ENCODE results near the gene AIRE.
"Not testable (repeated sequence)": the region's sequence is repeated elsewhere in the genome, so short reads cannot be mapped to it uniquely, and the experiment has no call there.

AIRE gene

GRCh38 chr21:44291936-44292811 lies 6.5 kb downstream of the AIRE start:
- DNase-seq: no peak

DNA sequence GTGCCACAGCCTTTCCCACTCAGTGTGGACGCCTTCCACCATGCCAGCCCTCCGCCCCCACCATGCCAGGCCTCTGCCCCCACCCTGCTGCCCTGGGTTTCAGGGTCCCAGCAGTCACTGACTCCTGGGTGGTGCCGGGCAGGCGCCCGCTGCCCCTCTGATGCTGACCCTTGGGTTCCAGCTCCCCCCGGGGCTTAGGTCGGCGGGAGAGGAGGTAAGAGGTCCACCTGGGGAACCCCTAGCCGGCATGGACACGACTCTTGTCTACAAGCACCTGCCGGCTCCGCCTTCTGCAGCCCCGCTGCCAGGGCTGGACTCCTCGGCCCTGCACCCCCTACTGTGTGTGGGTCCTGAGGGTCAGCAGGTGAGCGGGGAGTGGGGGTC lies 7.1 kb downstream of the AIRE start:
- no peak for DNase-seq

GRCh38 chr21:44293551-44294231 lies 8.0 kb downstream of the AIRE start:
- no peak for DNase-seq

- no peak for DNase-seq
Measured at GRCh38 chr21:44294391-44295162, 8.9 kb downstream of the AIRE start.

- no peak for DNase-seq
Measured at GRCh38 chr21:44295163-44295573, 9.5 kb downstream of the AIRE start.

DNA sequence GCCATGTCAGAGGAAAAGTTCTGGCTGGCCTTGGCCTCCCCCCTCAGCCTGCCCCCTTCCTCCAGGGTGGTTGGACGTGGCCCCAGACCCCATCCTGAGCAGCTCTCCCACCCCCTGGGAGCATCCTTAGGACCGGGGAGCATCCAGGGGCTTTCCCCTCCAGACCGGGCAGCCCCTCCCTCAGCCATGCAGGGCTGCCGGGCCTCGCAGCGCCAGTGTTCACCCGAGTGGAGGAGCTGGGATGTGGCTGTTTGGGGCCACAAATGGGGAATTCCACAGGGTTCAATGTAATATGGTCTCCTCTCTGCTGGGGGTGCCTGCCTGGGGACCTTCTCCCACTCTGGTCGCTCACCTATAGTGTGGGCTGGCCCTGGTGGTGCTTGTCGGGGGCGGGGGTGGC lies 10.0 kb downstream of the AIRE start:
- DNase-seq: no peak

- DNase-seq: no peak
Measured at GRCh38 chr21:44296103-44296519, 10.4 kb downstream of the AIRE start.

DNA sequence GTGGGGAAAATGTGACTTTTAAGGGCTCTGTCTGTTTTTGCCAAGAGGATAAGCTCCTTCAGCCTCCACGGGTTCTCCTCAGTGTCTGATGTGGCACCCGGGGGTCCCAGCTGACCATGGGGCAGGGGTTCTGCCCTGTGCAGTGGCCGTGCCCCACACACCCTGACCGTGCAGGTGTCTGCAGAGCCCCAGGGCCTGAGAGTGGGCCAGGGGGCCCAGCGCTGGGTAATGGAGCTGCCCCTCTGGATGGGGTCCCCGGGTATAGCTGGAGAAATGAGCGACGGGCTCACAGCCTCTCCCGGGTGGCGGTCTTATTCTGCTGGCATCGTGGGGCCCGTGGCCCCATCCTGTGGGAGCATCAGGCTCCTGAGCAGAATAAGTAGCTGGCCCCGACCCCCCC lies 11.2 kb downstream of the AIRE start:
- no peak for DNase-seq

DNA sequence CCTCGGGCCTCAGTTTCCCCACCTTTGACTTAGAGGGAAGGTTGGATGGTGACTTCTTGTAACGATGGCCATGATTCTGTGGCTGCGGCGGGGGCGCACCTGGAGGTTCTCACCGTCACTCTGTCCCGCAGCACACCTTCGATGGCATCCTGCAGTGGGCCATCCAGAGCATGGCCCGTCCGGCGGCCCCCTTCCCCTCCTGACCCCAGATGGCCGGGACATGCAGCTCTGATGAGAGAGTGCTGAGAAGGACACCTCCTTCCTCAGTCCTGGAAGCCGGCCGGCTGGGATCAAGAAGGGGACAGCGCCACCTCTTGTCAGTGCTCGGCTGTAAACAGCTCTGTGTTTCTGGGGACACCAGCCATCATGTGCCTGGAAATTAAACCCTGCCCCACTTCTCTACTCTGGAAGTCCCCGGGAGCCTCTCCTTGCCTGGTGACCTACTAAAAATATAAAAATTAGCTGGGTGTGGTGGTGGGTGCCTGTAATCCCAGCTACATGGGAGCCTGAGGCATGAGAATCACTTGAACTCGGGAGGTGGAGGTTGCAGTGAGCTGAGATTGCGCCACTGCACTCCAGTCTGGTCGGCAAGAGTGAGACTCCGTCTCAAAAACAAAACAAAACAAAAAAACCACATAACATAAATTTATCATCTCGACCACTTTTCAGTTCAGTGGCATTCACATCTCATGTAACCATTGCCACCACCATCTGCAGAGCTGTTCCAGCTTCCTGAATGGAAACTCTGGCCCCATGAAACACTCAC lies 12.0 kb downstream of the AIRE start:
- peak; percentile 34 for DNase-seq

DNA sequence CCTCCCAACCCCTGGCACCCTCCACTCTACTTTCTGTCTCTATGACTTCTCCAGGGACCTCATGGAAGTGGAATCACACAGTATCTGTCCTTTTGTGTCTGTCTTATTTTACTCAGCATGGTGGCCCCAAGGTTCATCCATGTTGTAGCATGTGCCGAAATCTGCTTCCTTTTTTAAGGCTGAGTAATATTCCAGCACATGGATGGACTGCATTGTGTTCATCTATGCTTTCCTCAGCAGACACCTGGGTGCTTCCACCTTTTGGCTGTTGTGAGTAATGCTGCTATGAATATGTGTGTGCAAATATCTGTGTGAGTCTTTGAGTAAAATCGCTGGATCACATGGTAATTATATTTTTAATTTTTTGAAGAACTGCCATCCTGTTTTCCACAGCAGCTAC lies 12.6 kb downstream of the AIRE start:
- DNase-seq: no peak

- DNase-seq: no peak
Measured at GRCh38 chr21:44299085-44299457, 13.4 kb downstream of the AIRE start.

- DNase-seq: no peak
Measured at GRCh38 chr21:44299458-44300261, 14.0 kb downstream of the AIRE start, which contains the start of gene PFKL. PFKL (plus strand) TSS chr21:44300053; CDS start chr21:44300106, 53 bp downstream.

- DNase-seq: no peak
Measured at GRCh38 chr21:44300262-44300959, 14.7 kb downstream of the AIRE start.

GRCh38 chr21:44301141-44301540 lies 15.5 kb downstream of the AIRE start:
- DNase-seq: no peak

- no peak for DNase-seq
Measured at GRCh38 chr21:44301961-44302406, 16.3 kb downstream of the AIRE start.

- DNase-seq: not testable (repeated sequence)
Measured at GRCh38 chr21:44302573-44303401, 17.1 kb downstream of the AIRE start.

- DNase-seq: no peak
Measured at GRCh38 chr21:44303490-44303981, 17.9 kb downstream of the AIRE start.

GRCh38 chr21:44304011-44304616 lies 18.4 kb downstream of the AIRE start:
- no peak for DNase-seq

DNA sequence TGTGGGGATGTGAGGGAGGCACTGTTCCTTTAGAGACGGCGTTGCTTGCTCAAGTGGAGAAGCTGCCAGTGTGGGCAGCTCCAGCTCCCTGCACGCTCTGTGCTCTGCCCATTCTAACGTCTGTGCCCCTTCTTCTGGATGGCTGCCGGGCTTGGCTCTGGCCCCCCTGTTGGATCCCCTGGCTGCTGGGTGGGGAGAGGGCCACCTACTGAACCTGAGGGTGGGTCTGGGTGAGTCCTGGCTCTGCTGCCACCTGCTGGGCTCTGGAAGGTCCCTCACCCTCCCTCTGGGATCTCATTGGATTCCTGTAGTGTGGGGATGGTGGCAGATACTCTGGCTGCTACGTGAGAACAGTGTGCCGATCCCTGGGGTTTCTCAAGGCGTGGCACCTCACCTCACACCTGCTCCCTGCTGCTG lies 19.2 kb downstream of the AIRE start:
- no peak for DNase-seq

Measured in NCI-H446 treated with DMSO at 0.1 percent for 48 hours (cell line).